OCI-LY1 (cell line): Measurements from ENCODE around the gene COA3.

Experiments
- H2AFZ ChIP-seq: fragments of 200-600 bp; sonication (generic), shearing (Covaris generic); 2 replicates; pipeline ENCODE4 v1.6.0; 2014; ENCODE audit warnings: antibody characterized with exemption, mild to moderate bottlenecking, low read length
- H3F3A ChIP-seq: fragments of 200-600 bp; sonication (generic), shearing (Covaris generic); 2 replicates; pipeline ENCODE4 v1.6.0; 2014; ENCODE audit warnings: mild to moderate bottlenecking, antibody characterized with exemption, low read length, moderate library complexity; ENCODE audit not compliant: insufficient read depth
- H3K27ac ChIP-seq: fragments of 200-600 bp; sonication (generic); 2 replicates; pipeline ENCODE4 v1.5.1; 2014; ENCODE audit warnings: low read length, mixed run types, mild to moderate bottlenecking, low read depth; ENCODE audit not compliant: poor library complexity, severe bottlenecking
- H3K27me3 ChIP-seq: fragments of 200-600 bp; sonication (generic); 2 replicates; pipeline ENCODE4 v1.6.0; 2014; ENCODE audit warnings: antibody characterized with exemption, mild to moderate bottlenecking, low read length, moderate library complexity; ENCODE audit not compliant: insufficient read depth
- H3K36me3 ChIP-seq: fragments of 200-600 bp; sonication (generic); 2 replicates; pipeline ENCODE4 v1.6.1; 2014; ENCODE audit warnings: mild to moderate bottlenecking, antibody characterized with exemption, low read length, moderate library complexity, mixed read lengths; ENCODE audit not compliant: insufficient read depth
- H3K4me1 ChIP-seq: fragments of 200-600 bp; sonication (generic); 2 replicates; pipeline ENCODE4 v1.5.1; 2014; ENCODE audit warnings: mild to moderate bottlenecking, low read length, moderate library complexity; ENCODE audit not compliant: insufficient read depth, severe bottlenecking
- H3K4me2 ChIP-seq: fragments of 200-600 bp; sonication (generic), shearing (Covaris generic); 2 replicates; pipeline ENCODE4 v1.6.1; 2014; ENCODE audit warnings: low read length
- H3K4me3 ChIP-seq: fragments of 200-600 bp; sonication (generic); 2 replicates; pipeline ENCODE4 v1.5.1; 2014; ENCODE audit warnings: low read length, low read depth, mild to moderate bottlenecking, mixed read lengths; ENCODE audit not compliant: poor library complexity, severe bottlenecking
- H3K79me2 ChIP-seq: fragments of 200-600 bp; shearing (Covaris generic); 2 replicates; pipeline ENCODE4 v1.6.1; 2016; ENCODE audit warnings: mixed run types, low read length, mixed read lengths; ENCODE audit not compliant: insufficient read depth
- H3K9ac ChIP-seq: fragments of 200-600 bp; sonication (generic), shearing (Covaris generic); 2 replicates; pipeline ENCODE4 v1.6.1; 2014; ENCODE audit warnings: mild to moderate bottlenecking, low read length, mixed read lengths
- H3K9me2 ChIP-seq: fragments of 200-600 bp; sonication (generic), shearing (Covaris generic); 2 replicates; pipeline ENCODE4 v1.6.1; 2014; ENCODE audit warnings: low read depth, mild to moderate bottlenecking, low read length, mixed read lengths
- H3K9me3 ChIP-seq: fragments of 200-600 bp; shearing (Covaris generic); 2 replicates; pipeline ENCODE4 v1.6.1; 2014; ENCODE audit warnings: low read length, mixed read lengths
- H4K20me1 ChIP-seq: fragments of 200-600 bp; sonication (generic), shearing (Covaris generic); 2 replicates; pipeline ENCODE4 v1.6.0; 2016; ENCODE audit warnings: mild to moderate bottlenecking, low read length; ENCODE audit not compliant: insufficient read depth
- EZH2 ChIP-seq: fragments of 200-600 bp; sonication (generic), shearing (Covaris generic); IDR thresholded peaks from 2 replicates; pipeline ENCODE4 v1.8.0; 2017; ENCODE audit warnings: borderline replicate concordance, mixed run types, mild to moderate bottlenecking, antibody characterized with exemption, low read length, moderate library complexity, mixed read lengths
- TF ChIP-seq, protein P1 (sequence below): fragments of 200-600 bp; sonication (generic), shearing (Covaris generic); IDR thresholded peaks from 2 replicates; pipeline ENCODE4 v1.5.1; 2017; ENCODE audit warnings: mild to moderate bottlenecking, antibody characterized with exemption, low read length, moderate library complexity, mixed read lengths

Gene COA3

DNA sequence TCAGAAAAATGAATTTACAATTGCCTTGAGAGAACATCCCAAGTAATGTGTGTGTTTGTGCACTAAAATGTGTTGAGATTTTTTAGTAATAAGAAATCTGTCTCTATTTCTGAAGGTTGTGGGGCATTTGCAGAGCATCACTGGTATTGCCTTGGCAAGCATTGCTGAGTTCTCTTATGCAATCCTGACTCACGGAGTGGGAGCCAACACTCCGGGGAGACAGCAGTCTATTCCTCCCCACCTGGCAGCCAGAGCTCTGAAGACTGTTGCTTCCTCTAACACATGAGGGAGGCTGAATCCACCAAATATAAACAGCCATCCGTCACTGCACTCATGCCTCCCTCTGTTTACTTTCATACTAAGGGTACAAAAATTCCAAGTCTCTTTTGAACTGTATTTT, 10.7 kb upstream of the COA3 start:
- H3K9me3 ChIP-seq: no peaks in the 10 kb centered on the region
- no peak overlapping the region for H3K4me3 ChIP-seq
- H3K4me2 ChIP-seq: no peak overlapping the region
- no peak overlapping the region for H2AFZ ChIP-seq
- H3K27me3 ChIP-seq: no peaks in the 10 kb centered on the region
- H4K20me1 ChIP-seq: no peaks in the 10 kb centered on the region
- no peak for TF ChIP-seq EZH2
- TF ChIP-seq, protein P1, sequence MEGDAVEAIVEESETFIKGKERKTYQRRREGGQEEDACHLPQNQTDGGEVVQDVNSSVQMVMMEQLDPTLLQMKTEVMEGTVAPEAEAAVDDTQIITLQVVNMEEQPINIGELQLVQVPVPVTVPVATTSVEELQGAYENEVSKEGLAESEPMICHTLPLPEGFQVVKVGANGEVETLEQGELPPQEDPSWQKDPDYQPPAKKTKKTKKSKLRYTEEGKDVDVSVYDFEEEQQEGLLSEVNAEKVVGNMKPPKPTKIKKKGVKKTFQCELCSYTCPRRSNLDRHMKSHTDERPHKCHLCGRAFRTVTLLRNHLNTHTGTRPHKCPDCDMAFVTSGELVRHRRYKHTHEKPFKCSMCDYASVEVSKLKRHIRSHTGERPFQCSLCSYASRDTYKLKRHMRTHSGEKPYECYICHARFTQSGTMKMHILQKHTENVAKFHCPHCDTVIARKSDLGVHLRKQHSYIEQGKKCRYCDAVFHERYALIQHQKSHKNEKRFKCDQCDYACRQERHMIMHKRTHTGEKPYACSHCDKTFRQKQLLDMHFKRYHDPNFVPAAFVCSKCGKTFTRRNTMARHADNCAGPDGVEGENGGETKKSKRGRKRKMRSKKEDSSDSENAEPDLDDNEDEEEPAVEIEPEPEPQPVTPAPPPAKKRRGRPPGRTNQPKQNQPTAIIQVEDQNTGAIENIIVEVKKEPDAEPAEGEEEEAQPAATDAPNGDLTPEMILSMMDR: no peak
- H3K36me3 ChIP-seq: peaks cover 41% of the 10 kb centered on the region
- no peaks in the 10 kb centered on the region for H3K9me2 ChIP-seq
- no peak overlapping the region for H3K27ac ChIP-seq
- no peak overlapping the region for H3K9ac ChIP-seq
- no peaks in the 10 kb centered on the region for H3K79me2 ChIP-seq
- no peaks in the 10 kb centered on the region for H3F3A ChIP-seq
- H3K4me1 ChIP-seq: no peaks in the 10 kb centered on the region

DNA sequence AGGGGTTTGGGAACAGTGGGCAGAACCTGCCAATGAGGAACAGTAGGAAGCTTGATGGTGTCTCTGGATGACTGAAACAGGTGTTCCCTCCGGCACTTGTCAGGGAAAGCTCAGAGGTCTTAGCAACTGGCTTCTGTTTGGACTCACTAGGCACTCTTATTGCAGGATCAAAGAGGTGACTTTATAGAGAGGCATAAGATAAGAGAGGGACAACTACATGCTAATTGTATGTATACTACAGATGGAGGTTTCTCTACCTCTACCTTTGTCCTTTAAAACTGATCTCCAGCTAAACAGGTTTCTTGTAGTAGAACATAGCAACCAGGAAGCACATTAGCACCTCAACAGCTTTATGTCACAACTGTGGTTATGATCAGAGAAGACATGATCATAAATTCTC, 7.7 kb upstream of the COA3 start:
- H3K4me1 ChIP-seq: no peaks in the 10 kb centered on the region
- TF ChIP-seq, protein P1: no peak
- no peak for TF ChIP-seq EZH2
- no peak overlapping the region for H3K4me2 ChIP-seq
- H3K4me3 ChIP-seq: no peak overlapping the region
- no peaks in the 10 kb centered on the region for H3F3A ChIP-seq
- no peaks in the 10 kb centered on the region for H3K27me3 ChIP-seq
- H3K36me3 ChIP-seq: peaks cover 22% of the 10 kb centered on the region; the same call in 1 of the 2 replicates
- H2AFZ ChIP-seq: no peak overlapping the region
- no peaks in the 10 kb centered on the region for H4K20me1 ChIP-seq
- no peaks in the 10 kb centered on the region for H3K9me3 ChIP-seq
- no peak overlapping the region for H3K9ac ChIP-seq
- no peak overlapping the region for H3K27ac ChIP-seq
- no peaks in the 10 kb centered on the region for H3K79me2 ChIP-seq
- no peaks in the 10 kb centered on the region for H3K9me2 ChIP-seq

DNA sequence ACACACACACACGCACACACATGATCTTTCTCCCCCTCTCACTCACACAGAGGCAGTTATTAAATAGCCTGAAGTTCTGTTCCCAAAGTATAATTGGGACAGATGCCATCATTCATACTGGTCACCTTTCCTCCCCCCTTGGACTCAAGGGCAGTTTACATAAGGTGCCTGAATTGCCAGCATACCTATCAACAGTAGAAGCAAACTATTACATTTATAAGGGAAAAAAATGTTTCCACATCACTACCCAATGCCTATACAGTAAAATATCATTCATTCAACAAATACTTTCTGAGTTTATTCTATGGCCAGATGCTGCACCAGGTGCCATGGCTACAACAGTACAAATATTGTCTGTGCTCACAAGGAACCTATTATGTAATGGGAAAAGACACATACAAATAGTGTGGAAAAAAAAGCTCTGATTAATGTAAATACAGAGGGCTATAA, 6.4 kb upstream of the COA3 start:
- Histone ChIP-seq H3K27ac (no peak overlapping the region), H4K20me1 (no peaks in the 10 kb centered on the region), H3K9me2 (no peaks in the 10 kb centered on the region), H3K9me3 (no peaks in the 10 kb centered on the region), H2AFZ (no peak overlapping the region), H3K36me3 (peaks cover 9% of the 10 kb centered on the region; the same call in 1 of the 2 replicates), H3K27me3 (no peaks in the 10 kb centered on the region), H3K79me2 (no peaks in the 10 kb centered on the region), H3F3A (no peaks in the 10 kb centered on the region), H3K4me3 (no peak overlapping the region), H3K4me1 (no peaks in the 10 kb centered on the region), H3K9ac (no peak overlapping the region), H3K4me2 (no peak overlapping the region)
- TF ChIP-seq EZH2: no peak
- TF ChIP-seq, protein P1: no peak
